ENCODE measurements around the gene CAV1. TPM values are rescaled to one million over a fixed set of nuclear protein-coding genes. Genes with fewer than 3 reads are reported as not detected.
"Not testable (repeated sequence)": the region's sequence is repeated elsewhere in the genome, so short reads cannot be mapped to it uniquely, and the experiment has no call there.

Gene CAV1
- total RNA-seq, 1 experiment from 2014 or later, result 4.5 TPM

DNA sequence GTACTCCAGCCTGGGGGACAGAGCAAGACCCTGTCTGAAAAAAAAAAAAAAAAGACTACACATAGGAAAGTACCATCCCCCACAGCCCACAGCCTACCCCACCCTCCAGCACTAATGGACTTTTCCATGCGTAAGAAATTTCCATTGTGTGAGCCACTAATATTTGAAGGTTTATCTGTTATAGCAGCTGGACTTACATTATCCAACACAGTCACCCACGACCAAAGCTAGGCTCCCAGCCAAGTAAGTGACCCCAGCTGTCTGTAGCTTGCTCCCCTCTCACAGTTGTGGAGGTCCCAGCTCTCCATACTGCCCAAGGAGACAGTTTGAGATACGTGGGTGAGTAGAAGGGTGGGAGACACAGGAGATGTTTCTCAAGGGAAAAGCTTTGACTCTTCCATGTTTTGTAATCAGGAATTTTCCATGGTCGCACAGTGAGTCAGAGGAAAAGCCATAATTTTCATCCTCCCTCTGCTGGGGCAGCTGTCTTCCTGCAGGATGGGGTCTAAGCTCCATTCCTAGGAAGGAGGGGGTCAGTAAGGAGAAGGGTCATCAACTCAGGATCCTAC lies 57.4 kb downstream of the CAV1 start:
- no peak for DNase-seq (ENCODE audit: low spot score)

DNA sequence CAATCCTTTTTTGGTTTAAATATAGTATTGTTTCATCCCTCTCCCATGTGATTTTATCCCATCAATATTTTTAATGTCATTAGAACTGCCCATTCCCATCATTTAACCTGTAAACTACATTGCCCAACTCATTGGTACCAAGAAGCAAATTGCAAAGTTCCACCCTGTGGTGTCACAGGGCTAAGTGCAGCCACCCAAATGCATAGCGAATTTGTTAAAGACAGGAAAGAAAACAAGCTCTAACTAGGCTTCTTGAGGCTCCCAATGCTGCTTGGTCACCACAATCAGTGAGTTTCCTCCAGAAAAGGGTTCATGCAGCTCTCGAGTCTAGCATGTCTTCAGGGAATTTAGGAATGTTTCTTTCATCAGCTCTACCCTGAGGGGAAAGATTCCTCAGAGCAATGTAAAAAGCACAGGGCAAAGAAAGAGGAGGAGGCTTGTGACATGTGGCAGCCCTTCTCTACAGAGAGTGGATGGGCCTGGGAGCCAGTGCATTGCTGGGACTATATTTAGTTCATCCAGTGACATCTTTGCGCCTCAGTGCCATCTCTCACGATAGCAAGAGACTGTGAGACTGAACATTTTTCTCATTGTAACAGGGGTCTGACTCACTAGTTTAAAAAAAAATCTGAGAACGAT lies 58.1 kb downstream of the CAV1 start:
- no peak for DNase-seq (ENCODE audit: low spot score)

DNA sequence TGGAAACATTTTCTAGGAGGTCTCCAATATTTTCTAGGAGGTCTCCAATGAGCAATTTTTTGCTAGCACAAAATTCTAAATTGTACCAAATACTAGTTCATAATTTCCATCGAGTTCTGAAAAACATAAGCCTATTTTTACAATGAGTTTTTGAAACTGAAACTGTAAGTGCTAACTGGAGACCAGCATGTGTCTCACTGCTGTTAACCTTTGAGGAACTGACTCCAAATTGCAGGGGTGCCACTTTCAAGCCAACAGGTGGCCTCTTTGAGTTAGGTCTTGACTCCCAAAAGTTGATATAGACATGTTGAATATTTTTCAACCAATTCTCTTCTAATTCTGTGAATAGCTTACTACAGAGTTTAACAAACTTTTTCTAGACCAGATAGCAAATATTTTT lies 58.8 kb downstream of the CAV1 start:
- DNase-seq (ENCODE audit: low spot score), result no peak

DNA sequence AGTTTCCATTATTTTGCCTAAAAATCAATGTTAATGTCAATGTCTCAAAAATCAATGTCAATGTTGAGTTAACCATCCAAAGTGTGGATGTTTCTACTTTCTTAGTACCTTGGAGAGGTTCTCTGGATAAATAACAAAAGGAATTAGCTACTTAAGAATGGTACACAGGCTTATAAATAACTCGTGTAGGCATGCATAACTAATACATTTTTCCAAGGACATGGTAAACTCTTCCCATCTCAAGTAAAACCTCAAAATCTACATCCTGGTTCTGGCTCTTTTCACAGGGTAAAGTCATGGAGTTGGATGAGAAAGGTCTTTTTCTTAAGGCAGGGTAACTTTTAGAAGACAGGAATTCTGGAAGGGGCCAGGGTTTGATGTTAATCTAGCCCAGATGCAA lies 59.9 kb downstream of the CAV1 start:
- DNase-seq (ENCODE audit: low spot score), result no peak

DNA sequence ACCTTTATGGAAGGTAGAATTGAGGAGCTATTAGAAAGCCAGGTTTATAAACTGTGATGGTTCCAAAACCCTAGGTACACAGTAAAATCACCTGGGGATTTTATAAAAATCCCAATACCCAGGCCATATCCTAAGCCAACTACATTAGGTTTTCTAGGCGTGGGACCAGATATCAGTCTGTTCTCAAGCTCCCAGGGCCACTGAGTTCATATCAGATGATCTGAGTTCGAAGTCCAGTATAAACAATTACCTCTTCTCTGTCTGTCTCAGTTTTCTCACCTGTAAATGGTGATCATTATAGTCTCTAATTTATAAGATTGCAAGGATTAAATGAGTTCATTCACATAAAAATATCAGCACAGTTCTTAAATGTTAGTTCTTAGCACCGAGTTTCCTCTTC lies 60.6 kb downstream of the CAV1 start:
- DNase-seq (ENCODE audit: low spot score), result no peak

DNA sequence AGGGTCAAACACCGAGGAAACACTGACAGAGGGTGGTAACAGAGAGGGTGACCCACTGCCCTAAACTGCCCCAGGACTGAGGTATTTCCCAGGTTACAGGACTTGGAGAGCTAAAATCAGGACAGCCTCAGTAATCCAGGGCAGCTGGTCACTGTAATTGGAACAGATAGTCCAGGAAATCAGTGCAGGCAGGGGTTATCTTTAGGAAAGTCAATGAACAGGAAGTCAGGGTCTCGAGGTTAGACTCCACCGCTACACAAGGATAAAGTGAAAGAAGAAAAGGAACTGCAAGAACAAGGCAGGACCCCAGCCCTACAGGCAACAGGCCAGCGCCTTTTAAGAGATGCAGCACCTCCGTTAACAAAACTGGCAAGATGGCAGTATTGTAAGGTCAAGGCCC lies 61.1 kb downstream of the CAV1 start:
- DNase-seq (ENCODE audit: low spot score), result no peak

DNA sequence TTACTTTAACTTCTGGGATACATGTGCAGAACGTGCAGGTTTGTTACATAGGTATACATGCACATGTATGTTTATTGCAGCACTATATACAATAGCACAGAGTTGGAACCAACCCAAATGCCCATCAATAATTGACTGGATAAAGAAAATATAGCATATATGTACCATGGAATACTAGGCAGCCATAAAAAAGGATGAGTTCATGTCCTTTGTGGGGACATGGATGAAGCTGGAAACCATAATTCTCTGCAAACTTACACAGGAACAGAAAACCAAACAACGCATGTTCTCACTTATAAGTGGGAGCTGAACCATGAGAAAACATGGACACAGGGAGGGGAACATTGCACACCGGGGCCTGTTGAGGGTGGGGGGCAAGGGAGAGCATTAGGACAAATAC lies 62.4 kb downstream of the CAV1 start:
- not testable (repeated sequence) for DNase-seq (ENCODE audit: low spot score)

DNA sequence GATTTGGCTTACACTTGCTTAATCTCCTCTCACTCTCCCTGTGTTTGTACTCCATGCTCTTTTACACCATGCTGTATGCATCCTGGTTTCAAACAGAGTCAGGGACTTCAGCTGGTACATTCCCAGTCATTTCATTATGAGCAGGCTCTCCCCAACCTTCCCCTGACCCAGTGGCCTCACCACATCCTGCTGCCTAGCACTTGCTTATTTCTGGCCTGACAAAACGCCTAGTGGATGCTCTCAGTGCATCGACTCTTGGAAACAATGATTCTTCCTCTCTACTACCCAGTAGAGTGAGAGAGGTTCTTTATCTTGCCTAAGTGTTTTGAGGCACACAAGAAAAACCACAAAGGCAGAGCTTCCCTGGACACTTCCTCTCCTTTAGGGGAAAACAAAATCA lies 63.4 kb downstream of the CAV1 start:
- DNase-seq (ENCODE audit: low spot score), result peak; percentile 21

DNA sequence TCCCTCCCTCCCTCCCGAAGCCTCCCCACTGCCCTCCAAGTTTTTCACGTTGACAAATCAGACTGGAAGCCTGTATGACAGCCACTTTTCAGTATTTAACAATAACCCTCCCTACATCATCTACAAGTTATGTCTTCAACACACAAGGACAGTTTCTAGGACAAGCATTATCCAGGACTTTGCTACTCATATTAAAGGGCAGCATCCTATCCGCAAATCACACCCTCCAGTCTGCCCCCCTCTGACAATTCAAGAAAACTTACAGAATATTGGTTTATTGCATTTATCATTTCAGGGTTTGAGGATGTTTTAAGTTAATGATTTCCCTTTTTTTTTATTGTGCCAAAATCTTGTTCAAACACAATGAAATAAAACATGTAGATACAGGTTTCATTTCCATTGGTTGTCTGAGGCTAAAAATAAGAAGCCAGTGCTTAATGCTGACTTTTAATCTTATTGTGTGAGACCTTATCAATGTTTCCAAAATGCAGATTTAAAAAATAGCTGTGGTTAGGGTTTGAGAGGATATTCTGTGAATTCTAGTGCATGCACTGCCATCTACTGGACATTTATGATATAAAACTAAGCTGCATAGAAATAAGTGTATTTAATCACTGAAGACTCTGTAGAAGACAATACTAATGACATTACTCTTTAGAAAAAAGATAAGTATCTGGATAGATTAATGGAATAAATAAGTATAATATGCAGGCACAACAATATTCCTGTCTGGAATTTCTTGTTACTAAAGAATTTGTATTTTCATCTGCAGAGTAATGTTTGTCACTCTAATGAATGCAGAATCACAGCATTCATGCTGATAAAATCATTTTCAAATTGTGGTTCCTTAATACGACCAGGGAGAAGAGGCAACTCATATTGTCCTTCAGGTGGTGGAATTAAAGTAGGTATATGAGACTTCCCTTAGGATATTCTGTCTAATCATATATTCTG lies 64.1 kb downstream of the CAV1 start:
- peak; percentile 91 for DNase-seq (ENCODE audit: low spot score)

DNA sequence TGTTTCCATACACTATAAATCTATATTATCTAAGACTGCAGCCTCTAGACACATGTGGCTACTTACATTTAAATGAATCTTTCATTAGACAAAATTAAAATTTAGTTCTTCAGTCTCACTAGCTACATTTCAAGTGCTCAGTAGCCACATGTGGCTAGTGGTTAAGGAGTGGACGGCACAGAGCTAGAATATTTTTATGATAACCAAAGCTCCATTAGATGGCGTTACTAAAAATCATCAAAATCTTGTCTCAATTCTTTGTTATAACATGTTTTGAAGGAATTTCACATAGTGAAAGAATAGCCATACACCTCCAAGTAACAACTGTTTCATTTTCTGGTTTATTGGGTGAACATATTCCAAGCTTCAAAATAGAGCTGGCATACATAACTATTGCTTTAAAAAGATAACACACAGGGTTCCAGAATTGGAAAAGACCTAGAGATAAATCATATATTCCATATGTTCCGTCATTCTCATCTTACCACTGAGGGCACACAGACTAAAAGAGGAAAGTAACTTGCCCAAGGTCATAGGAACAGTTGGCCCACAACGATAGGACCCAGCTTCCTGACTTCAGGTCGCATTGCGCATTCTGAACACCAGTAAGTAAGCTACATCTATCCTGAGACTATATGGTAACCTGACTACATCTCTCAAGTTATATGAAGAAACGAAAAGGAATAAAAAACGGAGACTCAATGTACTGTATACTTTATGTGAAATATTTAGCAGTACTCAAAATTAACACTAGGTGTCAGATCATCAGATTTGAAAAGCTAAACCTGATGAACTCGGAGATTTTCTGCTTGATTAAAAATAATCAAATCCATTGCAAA lies 66.6 kb downstream of the CAV1 start:
- DNase-seq (ENCODE audit: low spot score), result peak; percentile 73

DNA sequence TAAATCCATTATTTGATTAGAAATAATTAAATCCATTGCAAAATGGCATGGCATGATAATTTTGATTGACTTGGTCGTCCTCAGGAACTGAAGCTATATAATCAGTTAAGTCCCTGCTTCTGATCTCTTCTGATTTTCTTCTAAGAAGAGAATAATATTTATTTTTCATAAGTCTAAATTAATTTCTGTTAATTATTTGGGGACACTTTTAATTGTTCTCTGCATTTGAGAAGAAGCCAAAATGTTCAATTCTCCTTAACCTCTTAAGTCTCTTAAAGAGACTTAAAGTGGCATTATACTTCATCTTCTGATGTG lies 67.2 kb downstream of the CAV1 start:
- no peak for DNase-seq (ENCODE audit: low spot score)

DNA sequence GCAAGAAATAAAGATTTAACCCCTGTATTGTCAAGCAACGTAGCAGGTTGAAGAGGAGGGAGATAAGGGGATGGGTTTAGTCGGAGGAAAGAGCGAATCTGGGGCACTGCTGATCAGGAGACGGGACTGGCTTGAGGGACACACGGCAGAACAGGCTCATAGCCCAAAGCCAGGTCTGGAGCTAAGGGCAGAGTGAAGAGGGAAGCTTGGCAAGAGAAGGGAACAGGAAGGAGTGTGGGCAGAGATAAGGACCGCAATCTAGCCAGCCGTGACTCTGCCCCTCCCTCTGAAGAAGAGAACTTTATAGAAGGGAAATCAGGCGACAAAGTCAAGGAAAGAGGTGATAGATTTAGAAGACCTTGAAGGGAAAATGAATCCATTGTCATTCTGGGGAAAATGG lies 67.6 kb downstream of the CAV1 start:
- peak; percentile 71 for DNase-seq (ENCODE audit: low spot score)

DNA sequence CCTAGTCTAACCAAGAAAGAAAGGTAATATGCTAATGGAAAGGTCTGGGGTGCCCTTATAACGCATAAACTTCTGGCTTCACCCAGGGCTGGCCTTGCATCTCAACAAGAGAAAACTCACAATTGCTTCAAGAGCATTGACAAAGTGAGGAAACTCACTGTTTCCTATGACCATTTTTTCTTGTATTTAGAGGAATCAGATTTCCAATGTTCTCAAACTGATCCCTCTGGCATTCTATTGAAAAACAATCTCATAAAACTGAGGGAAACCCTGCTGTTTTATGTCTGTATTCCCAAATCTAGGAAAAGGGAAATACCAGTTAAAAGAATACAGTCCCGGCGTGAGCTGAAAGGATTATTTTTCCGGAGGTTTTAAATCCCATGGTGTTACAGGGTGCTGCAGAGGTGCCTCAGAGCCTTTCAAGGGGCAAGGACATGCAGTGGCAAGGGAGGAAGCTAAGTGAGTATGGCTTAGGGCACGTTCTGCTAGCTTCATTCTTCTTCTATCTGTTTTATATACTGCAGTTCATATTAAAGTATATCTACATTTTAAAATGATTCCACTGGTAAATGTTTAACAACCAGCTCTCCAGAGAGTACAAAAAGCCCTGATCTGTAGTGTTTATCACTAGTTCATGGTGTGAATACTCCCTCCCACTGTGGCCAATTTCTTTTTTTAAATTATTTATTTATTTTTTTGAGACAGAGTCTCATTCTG lies 68.7 kb downstream of the CAV1 start:
- no peak for DNase-seq (ENCODE audit: low spot score)

DNA sequence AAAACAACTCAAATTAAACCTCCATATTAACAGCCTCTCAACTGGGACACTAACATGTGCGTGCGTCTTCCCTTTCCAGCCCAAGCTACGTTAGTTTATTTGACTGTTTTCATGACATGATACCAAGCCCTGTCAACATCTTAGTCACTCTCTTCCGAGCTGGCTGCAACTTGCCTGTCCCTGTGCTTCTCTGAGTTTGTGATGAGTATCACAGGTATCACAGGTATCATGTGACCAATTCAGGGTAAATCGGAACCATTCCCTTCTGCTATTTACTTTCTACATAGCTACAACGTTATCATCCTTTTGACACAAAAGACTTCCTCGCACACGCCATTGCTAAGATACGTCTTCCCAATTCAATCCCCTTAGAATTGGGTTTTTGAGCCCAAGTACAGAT lies 70.2 kb downstream of the CAV1 start:
- no peak for DNase-seq (ENCODE audit: low spot score)

DNA sequence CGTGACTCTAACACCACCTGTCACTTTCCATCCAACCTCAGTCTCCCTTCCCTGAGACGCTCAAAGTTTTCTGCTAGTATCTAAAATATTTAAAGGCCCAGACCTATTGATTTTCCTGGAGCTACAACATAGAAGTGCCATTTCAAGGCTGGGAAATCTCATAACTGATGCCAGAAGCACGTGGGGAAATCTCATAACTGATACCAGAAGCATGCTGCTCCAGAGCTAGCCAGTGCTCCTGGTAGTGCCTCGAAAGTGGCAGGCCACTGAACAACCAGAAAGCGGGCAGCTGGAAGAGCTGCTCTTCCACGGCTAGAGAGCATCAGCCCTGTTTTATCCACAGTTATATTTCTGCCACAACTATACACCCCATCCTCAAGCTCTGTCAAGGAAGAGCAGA lies 72.5 kb downstream of the CAV1 start:
- DNase-seq (ENCODE audit: low spot score), result no peak

DNA sequence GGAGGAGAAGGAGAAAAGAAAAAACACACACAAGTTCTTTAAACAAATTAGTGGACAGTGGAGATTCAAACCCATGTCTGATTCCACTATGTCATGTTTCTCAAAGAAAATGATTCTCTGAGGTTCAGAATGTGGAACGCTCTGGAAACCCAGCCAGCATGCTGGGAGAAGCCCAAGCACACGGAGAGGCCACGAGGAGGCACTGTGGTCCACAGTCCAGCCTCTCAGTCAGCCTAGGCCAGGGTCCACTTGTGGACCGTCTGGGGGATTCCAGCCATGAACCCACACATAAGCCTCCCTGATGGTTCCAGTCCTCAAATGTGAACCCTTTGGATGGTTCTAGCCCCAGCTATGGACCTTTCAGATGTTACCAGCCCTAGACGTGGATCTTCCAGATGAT lies 73.4 kb downstream of the CAV1 start:
- no peak for DNase-seq (ENCODE audit: low spot score)

DNA sequence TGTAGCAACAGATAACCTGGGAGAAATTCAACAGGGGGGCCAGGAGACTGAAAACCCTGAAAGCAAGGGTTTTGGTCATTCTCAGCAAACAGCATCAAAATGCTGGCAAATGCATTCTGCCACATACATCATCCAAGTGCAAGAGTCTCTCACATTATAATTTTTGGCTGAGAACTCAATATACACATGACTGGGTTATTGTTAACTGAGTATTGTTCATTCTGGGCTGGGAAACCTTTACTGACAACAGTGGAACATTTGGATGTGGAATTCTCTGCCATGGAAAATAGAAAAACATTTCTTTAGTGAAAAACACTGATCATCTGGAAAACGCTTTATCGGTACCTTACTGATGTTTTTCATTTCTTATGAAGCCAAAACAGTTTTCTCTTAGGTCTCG lies 74.0 kb downstream of the CAV1 start:
- DNase-seq (ENCODE audit: low spot score), result no peak

DNA sequence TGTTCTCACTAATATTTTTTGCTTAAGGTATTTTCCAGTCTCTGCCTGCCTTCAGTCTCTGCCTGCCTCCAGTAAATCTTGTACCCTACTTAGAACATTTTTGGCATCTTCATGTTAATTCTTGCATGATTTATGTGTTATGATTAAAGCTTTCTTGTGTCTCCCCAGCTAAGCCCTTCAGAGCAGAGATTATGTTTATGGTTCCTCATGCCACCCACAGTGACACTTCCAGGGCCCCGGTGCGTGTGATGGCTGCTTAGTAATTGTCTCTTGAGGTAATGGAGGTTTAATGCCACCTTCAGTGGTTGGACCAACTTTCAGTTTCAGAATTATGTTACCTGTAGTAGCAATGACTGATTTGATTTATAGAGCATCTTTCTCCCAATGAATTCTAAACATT lies 76.6 kb downstream of the CAV1 start:
- DNase-seq (ENCODE audit: low spot score), result no peak

DNA sequence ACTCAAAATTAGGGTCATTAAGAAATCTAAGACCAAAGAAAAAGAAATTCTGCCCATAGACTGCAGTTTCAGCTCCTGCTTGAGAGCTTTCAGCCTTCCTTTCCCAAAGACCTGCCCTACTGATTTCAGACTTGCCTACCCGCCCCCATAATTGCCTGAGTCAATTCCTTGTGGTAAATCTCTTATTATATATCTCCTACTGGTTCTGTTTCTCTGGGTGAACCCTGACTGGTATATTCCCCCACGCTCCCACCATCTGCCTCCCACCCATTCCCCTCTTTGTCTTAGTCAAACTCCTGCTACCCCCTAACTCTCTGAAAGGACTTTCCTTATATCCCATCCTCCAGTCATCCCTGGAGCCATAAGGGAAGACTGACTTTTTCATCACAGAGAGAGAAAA lies 82.5 kb downstream of the CAV1 start:
- no peak for DNase-seq (ENCODE audit: low spot score)

DNA sequence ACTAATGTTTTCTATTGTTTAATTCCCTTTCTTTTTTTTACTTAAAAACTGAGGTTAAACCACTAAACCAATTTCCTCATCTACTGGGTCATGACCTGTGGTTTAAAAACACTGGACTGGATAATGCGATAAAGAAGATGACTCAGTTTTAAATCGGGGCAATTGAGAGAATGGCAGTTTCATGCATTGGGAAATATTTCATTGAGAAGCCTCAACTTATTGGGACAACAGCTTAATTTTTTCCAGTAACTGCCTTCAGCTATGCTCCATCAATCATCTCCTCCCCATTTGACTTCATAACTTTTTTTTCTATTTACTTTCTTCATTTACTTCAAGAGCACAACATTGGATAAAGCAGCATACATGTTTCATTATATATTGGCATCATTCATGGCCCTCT lies 85.4 kb downstream of the CAV1 start:
- DNase-seq (ENCODE audit: low spot score), result no peak

DNA sequence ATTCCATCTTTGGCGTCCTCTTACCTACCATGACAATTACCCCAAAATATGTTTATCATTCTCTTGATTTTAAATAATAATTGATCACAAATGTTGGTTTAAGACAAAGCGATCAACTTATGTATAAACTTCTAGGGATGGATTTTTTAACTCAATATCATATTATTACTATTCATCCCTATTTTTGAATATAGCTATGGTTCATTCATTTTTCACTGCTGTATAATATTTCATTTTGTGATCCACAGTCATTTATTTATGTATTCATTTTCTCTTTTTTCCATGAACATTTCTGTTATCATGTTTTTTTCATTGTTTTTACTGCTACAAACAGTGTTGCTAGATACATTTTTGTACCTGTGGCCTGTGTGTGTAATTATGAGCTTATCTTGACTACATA lies 85.9 kb downstream of the CAV1 start:
- DNase-seq (ENCODE audit: low spot score), result no peak
